K562 (cell line): ENCODE data around the gene BLOC1S4. TPM values are rescaled to one million over a fixed set of nuclear protein-coding genes. Genes with fewer than 3 reads are reported as not detected.
A peak's percentile ranks its signal among the peaks of the same experiment; 100 is the strongest.

Experiments
- ARHGAP35 ChIP-seq: fragments of 450-650 bp; IDR thresholded peaks from 2 replicates; pipeline ENCODE4 v1.6.1; 2018; ENCODE audit not compliant: partially characterized antibody
- BRD9 ChIP-seq: fragments of 450-650 bp; IDR thresholded peaks from 2 replicates; pipeline ENCODE4 v1.6.1; 2018; ENCODE audit warnings: low read depth; ENCODE audit not compliant: partially characterized antibody
- CCNT2 ChIP-seq: IDR thresholded peaks from 2 replicates; pipeline ENCODE4 v1.6.1; 2011; ENCODE audit warnings: borderline replicate concordance, low read depth, mild to moderate bottlenecking, moderate library complexity, mixed read lengths, low read length; ENCODE audit not compliant: insufficient read length; ENCODE audit errors: extremely low read depth
- CHCHD3 ChIP-seq: fragments of 250-450 bp; sonication (Bioruptor Pico); IDR thresholded peaks from 2 replicates; pipeline ENCODE4 v2.1.2; 2022; ENCODE audit warnings: mild to moderate bottlenecking
- CHD4 ChIP-seq: fragments of 200-600 bp; sonication (generic); IDR thresholded peaks from 3 replicates; pipeline ENCODE4 v1.6.1; 2012; ENCODE audit warnings: low read depth, mild to moderate bottlenecking, mixed read lengths, low read length, inconsistent platforms; ENCODE audit not compliant: insufficient read depth, insufficient replicate concordance, poor library complexity, severe bottlenecking
- DEAF1 ChIP-seq: fragments of 450-650 bp; formaldehyde crosslinking; IDR thresholded peaks from 2 replicates; pipeline ENCODE4 v1.4.0; 2020; ENCODE audit warnings: mild to moderate bottlenecking, moderate library complexity
- E2F4 ChIP-seq: sonication (generic); formaldehyde crosslinking; IDR thresholded peaks from 2 replicates; pipeline ENCODE4 v1.8.0; 2022; ENCODE audit warnings: mild to moderate bottlenecking, low read depth, missing genetic modification reagents
- ELK3 ChIP-seq: fragments of 450-650 bp; formaldehyde crosslinking; IDR thresholded peaks from 2 replicates; pipeline ENCODE4 v1.4.0; 2020; ENCODE audit warnings: mild to moderate bottlenecking
- GTF2A2 ChIP-seq: IDR thresholded peaks from 2 replicates; pipeline ENCODE4 v1.6.1; 2016; ENCODE audit warnings: mild to moderate bottlenecking, missing genetic modification characterization, missing compliant biosample characterization
- HDGF ChIP-seq: fragments of 450-650 bp; IDR thresholded peaks from 2 replicates; pipeline ENCODE4 v1.6.1; 2016
- HMG20B ChIP-seq: fragments of 250-450 bp; sonication (Bioruptor Pico); IDR thresholded peaks from 2 replicates; pipeline ENCODE4 v1.5.0; 2021; ENCODE audit warnings: mild to moderate bottlenecking
- JUN ChIP-seq, 2 experiments: sonication (generic) in 1 of 2; formaldehyde crosslinking in 1 of 2; IDR thresholded peaks; 2 replicates each; pipeline versions ENCODE4 v1.6.1 to v1.8.0; 2012 to 2022; ENCODE audit warnings: borderline replicate concordance in 2 of 2, mild to moderate bottlenecking in 2 of 2, improper control_type of control experiment in 1 of 2, low read depth in 1 of 2, low read length in 1 of 2, missing genetic modification reagents in 1 of 2
- PHB ChIP-seq: fragments of 250-450 bp; sonication (Bioruptor Pico); IDR thresholded peaks from 2 replicates; pipeline ENCODE4 v1.5.0; 2021
- PURB ChIP-seq: sonication (generic); formaldehyde crosslinking; IDR thresholded peaks from 2 replicates; pipeline ENCODE4 v1.9.0; 2021; ENCODE audit warnings: low read depth, mild to moderate bottlenecking, missing genetic modification reagents
- SP1 ChIP-seq: sonication (generic); formaldehyde crosslinking; IDR thresholded peaks from 2 replicates; pipeline ENCODE4 v1.8.1; 2022; ENCODE audit warnings: mild to moderate bottlenecking, missing genetic modification reagents
- TCF7 ChIP-seq: sonication (generic); IDR thresholded peaks from 2 replicates; pipeline ENCODE4 v1.6.1; 2016; ENCODE audit warnings: antibody characterized with exemption, borderline replicate concordance
- TCF7L2 ChIP-seq: fragments of 150-350 bp; IDR thresholded peaks from 2 replicates; pipeline ENCODE4 v1.6.1; 2016; ENCODE audit warnings: low read depth, mild to moderate bottlenecking, low read length, moderate library complexity
- THRAP3 ChIP-seq: fragments of 450-650 bp; IDR thresholded peaks from 2 replicates; pipeline ENCODE4 v1.6.1; 2016; ENCODE audit warnings: mild to moderate bottlenecking, inconsistent platforms, borderline replicate concordance
- ZEB2 ChIP-seq: fragments of 450-650 bp; IDR thresholded peaks from 2 replicates; pipeline ENCODE4 v1.6.1; 2016
- ZNF561 ChIP-seq: fragments of 450-650 bp; formaldehyde crosslinking; conservative IDR thresholded peaks from 2 replicates; pipeline ENCODE4 v1.4.0; 2020; ENCODE audit warnings: mild to moderate bottlenecking, moderate library complexity
- ZNF778 ChIP-seq: fragments of 450-650 bp; formaldehyde crosslinking; IDR thresholded peaks from 2 replicates; pipeline ENCODE4 v1.4.0; 2020; ENCODE audit warnings: mild to moderate bottlenecking, moderate library complexity
- ZSCAN32 ChIP-seq: fragments of 450-650 bp; formaldehyde crosslinking; IDR thresholded peaks from 2 replicates; pipeline ENCODE4 v1.4.0; 2020; ENCODE audit warnings: mild to moderate bottlenecking, moderate library complexity
- polyA plus RNA-seq, 8 experiments: library from polyadenylated mRNA; depleted of rRNA in 4 of 8; stranded (reverse) in 5 of 8; unstranded in 3 of 8; fragments of >200 nt; fragmentation: Nextera tagmentation in 2 of 8; fragmentation: Illumina TruSeq in 1 of 8; extraction: Ambion mirVana in 2 of 8; extraction: Trizol in 1 of 8; gene quantifications; 2 replicates each; pipeline versions ENCODE4 v1.2.1 to v1.2.3, GENCODE V29; 2011 to 2014; ENCODE audit warnings: inconsistent platforms in 1 of 8, missing spikeins in 1 of 8
- total RNA-seq, 7 experiments: library from RNA; depleted of rRNA in 6 of 7; stranded (reverse); fragments of >200 nt in 6 of 7; fragmentation: Illumina TruSeq in 2 of 7; extraction: Trizol in 2 of 7; gene quantifications; 2 replicates each; pipeline versions ENCODE4 v1.2.1 to v1.2.3, GENCODE V29; 2011 to 2021; ENCODE audit warnings: low replicate concordance in 1 of 7

The BLOC1S4 gene
- total and polyA plus RNA-seq, 9 of the 15 experiments (the other 6 are each of a cell fraction or from before 2014, with no cell fraction given), result 3.1 to 31.6 (median 11.2) TPM

- no peak for TF ChIP-seq PHB
- TF ChIP-seq E2F4 (CRISPR knock-in tag), result no peak
- no peak; the same call in 1 of the 2 replicates for TF ChIP-seq JUN (IDR thresholded peaks at IDR 0.05; ENCODE audit: borderline replicate concordance, low read depth, low read length)
- TF ChIP-seq JUN (CRISPR knock-in tag; IDR thresholded peaks at IDR 0.05; ENCODE audit: borderline replicate concordance), result no peak
- peak; percentile 59; the same call in 1 of the 2 replicates for TF ChIP-seq ZEB2
- no peak for TF ChIP-seq ZNF561
- no peak for TF ChIP-seq CHD4
- TF ChIP-seq ARHGAP35, result no peak
- TF ChIP-seq BRD9, result peak; percentile 48
- TF ChIP-seq DEAF1 (CRISPR knock-in tag), result no peak
- no peak for TF ChIP-seq HDGF
- no peak for TF ChIP-seq GTF2A2 (tag)
- no peak for TF ChIP-seq CHCHD3 (CRISPR knock-in tag)
- TF ChIP-seq SP1 (CRISPR knock-in tag), result 0 out of 2 replicates have a peak, but pooled peaks have one; percentile 26
- TF ChIP-seq PURB (CRISPR knock-in tag), result no peak
- no peak for TF ChIP-seq HMG20B (CRISPR knock-in tag)
- TF ChIP-seq TCF7, result peak; percentile 64; the same call in 1 of the 2 replicates
- TF ChIP-seq THRAP3, result 0 out of 2 replicates have a peak, but pooled peaks have one; percentile 44
- no peak for TF ChIP-seq ZSCAN32 (CRISPR knock-in tag)
- TF ChIP-seq TCF7L2, result no peak
- no peak for TF ChIP-seq ELK3 (CRISPR knock-in tag)
- TF ChIP-seq ZNF778 (CRISPR knock-in tag), result no peak
- TF ChIP-seq CCNT2, result no peak
Observed at GRCh38 chr4:6709230-6710114, 6.5 kb upstream of the BLOC1S4 start, which contains the start of gene MRFAP1L1 (continued).
